CD4-positive, alpha-beta T cell treated with Interleukin-6 at 100 ng/mL for 8 hours (primary cell): Measurements from ENCODE around the gene SLC23A2.

ENCODE experiments used
- DNase-seq: peaks from one replicate; pipeline ENCODE4 v3.0.0-alpha.2; 2020; ENCODE audit warnings: mixed read lengths, low spot score

SLC23A2 gene

DNA sequence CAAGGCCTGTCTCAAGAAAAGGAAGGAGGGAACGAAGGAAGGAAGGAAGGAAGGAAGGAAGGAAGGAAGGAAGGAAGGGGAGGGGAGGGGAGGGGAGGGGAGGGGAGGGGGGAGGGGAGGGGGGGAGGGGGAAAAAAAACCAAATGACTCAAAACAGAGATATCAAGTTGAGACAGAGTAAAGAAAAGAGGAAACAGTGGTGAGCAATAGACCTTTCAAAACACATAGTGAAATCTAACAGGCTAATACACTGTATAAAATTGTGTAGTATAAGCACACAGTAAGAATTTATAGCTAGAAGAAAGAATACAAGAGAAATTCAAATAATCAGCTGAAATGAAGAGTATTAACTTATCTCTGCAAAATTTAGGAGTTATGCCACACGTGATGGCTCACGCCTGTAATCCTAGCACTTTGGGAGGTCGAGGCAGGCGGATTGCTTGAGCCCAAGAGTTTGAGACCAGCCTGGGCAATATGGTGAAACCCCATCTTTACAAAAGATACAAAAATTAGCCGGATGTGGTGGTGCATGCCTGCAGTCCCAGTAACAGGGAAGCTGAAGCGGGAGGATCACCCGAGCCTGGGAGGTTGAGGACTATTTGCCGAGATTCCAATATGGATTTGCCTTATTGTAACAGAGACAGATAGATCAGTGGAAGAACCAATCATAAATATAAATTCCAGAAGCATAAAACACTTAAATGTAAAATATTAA, 156.4 kb downstream of the SLC23A2 start:
- DNase-seq = no peak

DNA sequence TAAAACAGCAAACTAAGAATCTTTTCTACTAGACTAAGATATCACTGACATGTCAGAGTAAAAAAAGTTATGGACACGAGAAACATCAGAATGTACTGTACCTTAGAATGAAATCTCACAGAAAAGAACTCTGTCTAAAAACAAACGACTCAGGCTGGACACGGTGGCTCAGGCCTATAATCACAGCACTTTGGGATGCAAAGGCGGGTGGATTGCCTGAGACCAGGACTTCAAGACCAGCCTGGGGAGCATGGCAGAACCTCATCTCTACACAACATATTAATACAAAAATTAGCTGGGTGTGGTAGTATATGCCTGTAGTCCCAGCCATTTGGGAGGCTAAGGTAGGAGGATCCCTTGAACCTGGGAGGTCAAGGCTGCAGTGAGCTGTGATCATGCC, 157.0 kb downstream of the SLC23A2 start:
- no peak for DNase-seq

GRCh38 chr20:4840801-4841200, 160.5 kb downstream of the SLC23A2 start:
- no peak for DNase-seq

GRCh38 chr20:4838526-4838925, 162.8 kb downstream of the SLC23A2 start:
- no peak for DNase-seq

DNA sequence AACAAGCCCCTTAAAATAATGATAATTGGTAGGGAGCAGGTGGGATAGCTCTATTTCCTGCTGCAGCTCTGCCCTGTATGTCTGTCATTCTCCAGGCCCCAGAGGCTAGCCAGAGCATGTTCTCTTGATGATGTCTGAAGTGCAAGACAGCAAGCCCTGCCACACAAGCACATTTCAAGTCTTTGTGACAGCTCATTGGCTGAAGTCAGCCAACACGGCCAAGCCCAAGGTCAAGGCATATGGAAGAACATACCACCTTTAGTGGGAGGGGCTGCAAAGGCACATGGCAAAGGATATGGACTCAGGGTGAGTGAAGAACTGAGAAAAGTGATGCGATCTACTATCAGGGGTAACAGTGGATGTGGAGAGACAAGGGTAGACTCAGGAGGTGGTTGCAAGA, 163.6 kb downstream of the SLC23A2 start:
- DNase-seq = no peak

- no peak for DNase-seq
Measured at GRCh38 chr20:4836935-4837334, 164.4 kb downstream of the SLC23A2 start.

DNA sequence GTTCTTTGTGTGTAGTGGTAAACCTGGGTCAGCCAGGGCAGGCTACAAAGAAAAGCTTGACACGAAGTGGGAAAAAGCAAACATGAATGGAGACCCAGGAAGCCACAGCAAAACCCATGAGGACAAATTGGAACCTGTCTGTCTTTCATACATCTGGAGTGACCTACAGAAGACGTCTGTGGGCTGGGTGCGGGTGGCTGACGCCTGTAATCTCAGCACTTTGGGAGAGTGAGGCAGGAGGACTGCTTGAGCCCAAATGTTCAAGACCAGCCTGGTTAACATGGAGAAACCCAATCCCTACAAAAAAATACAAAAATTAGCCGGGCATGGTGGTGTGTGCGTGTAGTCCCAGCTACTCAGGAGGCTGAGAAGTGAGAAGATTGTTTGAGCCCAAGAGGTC, 164.8 kb downstream of the SLC23A2 start:
- DNase-seq = no peak

DNA sequence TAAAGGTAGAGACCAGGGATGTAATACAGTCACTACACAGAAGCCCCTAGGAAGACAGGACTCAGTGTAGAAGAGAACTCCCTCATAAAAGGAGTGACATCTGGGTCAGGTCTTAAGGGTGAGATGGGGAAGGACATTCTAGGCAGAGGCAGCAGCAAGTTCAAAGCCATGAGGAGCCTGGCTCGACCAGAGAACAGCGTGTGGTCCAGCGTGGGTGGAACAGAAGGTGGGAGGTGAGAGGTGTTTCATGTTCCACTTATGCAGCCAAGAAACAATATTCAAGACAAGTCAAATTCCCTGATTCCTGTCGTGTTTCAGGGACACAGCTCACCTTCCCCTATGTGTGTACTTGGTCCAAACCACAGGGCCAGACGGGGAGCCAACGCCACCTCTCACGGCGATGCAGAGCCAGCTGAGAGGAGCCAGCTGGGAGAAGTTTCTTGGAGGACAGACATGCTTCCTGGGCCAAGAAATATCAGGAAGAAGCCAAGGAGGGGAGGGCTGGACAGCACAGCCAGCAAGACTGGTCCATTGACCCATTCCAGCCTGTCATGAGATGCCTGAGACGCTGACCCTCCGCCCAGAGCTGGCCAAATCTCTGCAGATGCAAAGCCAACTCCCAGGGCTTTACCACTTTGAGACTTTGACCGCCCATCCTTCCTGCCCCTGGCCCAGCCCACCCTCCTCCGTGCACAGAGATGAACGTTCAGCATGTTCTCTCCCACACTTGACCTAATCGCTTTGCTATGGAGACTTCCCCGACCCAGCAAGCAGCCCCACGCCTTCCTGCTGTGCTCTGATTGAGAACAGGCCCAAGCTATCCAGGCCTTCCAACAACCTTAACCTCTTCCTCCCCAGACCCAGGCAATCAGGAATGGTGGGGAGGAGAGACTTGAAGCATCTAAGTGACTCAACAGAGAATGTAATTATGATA, 165.8 kb downstream of the SLC23A2 start:
- no peak for DNase-seq

- no peak for DNase-seq
Measured at GRCh38 chr20:4833074-4833728, 168.1 kb downstream of the SLC23A2 start.

- no peak for DNase-seq
Measured at GRCh38 chr20:4832469-4832868, 168.8 kb downstream of the SLC23A2 start.

GRCh38 chr20:4830696-4831095, 170.6 kb downstream of the SLC23A2 start:
- DNase-seq = no peak

DNA sequence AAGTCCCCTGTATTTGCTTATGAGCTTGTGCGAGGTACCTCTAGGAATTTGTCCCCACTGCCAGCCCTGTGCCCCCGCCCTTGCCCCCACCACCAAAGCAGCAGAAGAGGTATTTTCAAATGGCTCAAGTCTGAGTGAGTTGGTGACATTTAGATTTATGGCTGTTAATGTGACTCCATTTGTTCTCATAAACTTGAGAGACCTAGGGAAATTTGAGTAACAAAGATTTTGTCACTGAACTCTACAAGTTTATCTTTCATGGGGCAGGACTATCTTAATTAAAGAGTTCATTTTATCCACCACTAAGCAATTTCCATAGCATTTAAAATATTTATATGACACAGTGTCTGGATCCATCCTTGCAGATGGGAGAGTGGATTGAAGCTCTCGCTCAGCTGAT, 171.1 kb downstream of the SLC23A2 start:
- DNase-seq = no peak

- no peak for DNase-seq
Measured at GRCh38 chr20:4829514-4830215, 171.6 kb downstream of the SLC23A2 start.

DNA sequence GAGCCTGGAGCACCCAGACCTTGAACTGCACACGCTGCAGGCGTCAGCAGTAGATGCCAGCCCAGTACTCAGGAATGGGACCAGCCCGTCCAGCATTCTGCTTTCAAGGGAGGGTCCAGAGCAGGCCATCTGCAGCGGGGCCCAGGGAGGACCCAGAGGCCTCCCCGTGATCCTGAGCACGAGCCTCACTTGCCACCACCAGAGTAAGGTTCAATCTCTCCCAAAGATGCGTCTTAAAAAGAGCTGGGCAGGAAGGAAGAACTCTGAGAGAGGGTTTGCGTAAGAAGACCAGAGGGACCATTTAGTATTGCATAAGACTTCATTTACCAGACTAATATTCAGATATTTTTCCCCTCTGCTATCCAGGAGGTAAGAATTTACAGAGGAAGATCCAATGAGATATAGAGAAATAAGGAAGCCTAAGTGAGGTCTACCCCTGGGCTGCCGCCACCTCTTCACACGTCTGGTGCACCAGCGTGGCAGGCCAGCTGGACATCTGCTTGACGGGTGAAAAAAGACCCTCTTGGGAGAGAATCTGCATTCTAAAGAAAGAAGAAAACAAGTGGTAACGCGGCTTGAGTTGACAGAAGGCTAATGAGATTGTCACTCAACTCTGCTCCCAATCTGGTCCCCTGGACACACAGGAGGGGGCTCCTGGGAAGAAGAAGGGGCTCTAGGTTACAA, 172.3 kb downstream of the SLC23A2 start:
- no peak for DNase-seq

DNA sequence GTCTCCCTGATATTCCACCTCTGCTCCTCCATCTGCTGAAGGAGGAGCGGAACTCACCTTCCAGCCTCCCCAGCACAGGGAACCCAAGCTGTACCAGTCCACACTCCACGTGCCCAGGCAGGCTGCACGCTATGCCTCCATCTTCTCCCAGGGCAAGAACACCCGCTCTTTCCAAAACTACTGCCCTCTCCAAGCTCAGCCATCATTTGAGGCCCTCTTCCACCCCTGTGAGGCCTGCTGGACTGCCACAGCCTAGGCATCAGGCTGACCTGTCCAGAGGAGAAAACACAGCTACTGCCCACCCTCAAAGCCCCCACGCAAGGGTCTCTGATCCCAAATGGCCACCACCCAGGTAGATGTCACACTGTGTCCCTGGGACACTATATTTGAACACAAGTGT, 179.7 kb downstream of the SLC23A2 start:
- DNase-seq = no peak

DNA sequence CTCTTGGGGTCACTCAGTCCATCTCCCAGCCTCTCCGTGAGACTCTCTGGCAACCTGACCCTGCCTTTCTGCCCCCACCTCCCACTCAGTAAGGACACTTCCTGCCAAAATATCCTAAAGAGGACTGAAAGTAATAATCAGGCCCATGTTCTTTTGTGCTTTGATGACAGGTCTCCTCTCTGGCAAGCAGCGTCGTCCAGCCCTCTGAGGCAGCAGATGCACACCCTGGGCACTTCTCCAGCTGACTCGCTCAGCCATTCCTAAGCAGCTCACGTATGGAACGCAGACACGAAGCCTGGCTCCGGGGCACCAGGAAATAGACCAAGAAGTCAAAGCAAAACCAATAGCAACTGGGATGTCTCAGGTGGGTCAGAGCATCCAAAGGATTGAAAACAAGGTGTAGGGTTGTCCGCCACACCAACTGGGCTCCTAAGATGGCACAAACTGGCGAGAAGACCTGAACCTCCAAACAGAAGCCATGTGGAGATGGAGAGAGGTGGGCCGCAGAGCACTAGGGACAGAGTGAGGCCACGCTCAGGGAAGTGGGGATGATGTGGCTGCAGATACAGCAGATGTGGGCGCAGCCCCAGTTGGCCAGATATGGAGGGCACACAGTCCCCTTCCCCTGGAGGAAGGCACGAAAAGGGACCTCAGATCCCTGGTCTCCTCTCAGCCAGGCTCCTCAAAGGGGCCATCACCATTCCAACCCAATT, 180.3 kb downstream of the SLC23A2 start:
- no peak for DNase-seq

DNA sequence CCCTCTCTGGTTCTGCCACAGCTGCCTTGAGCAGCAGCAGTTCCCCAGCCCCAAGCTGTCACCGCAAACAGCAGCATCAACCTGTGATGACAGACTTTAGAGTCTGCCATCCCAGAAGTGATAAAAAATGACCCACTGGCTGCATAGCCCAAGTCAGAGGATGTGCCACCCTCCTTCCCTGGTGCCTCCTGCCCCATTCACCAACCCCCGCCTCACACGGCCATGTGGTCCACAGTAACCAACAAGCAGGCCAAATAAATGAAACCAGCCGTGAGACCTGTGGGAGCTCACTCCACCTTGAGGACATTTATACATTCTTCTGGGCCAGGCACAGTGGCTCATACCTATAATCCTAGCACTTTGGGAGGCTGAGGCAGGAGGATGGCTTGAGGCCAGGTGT, 181.4 kb downstream of the SLC23A2 start:
- no peak for DNase-seq

DNA sequence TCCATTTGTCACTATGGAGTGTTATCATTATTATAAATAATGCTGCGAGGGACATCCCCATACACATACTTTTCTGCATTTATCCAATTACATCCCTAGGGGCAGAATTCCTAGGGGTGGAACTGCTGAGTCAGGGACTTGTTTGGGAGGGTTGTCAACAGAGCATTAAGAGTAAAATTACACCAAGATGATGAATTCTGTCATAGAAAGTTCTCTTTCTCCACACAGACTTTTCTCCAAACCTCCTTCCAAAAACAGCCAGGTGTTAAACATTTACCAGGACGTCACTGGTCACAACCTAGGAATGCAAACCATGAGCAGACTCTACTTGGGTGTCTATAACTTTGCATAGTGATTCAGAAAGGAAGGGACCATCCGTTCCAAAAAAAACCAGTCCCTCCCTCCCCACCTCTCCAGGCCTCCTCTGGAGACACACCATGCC, 184.1 kb downstream of the SLC23A2 start:
- DNase-seq = no peak

DNA sequence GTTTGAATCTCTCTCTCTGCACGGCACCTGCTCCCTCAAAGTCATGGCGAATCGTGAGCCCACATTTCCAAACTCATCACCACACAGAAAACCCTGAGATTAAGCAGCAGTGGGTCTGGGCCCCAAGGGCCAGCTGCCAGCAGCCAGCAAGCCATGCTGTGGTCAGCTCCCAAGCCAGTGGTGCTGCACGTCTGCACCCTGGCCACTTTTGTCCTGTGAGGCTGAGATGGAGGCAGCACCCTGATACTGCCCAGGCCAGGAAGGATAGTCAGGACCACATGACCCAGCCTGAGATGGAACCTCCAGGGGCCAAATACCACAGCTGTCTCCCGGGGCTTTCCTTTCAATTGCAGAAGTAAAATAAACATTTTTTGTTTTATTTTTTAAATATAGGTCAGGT, 185.7 kb downstream of the SLC23A2 start:
- DNase-seq = no peak

DNA sequence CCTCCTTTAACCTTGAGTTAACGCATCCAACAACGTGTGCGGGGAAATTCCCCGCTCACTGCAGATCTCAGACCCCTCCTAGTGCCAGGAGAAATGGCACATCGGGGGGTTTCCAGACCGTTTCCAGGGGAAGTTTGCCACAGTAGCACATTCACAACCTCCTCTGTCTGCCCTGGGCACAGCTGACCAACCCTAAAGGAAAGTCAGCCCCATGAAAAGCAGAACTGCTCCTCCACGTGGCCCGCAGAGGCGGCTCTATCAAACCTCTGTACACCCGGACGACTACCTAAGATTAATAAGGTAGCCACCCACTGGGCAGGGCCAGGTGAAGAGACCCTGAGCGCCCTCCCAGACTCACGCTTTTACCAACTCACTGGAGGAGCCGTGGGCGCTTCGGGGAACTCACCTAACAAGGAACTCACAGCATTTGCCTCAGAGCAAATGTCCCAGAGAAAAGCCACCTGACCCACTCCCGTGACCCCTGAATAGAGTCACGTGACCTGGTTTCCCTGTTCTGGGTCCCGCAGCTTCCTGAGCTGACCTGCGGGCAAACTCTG, 186.5 kb downstream of the SLC23A2 start:
- DNase-seq = peak; percentile 60
